Renal pelvis (tissue), 4 donors: ENCODE measurements around the gene CCR3. TPM values are rescaled to one million over a fixed set of nuclear protein-coding genes. Genes with fewer than 3 reads are reported as not detected.

Source experiments
- DNase-seq: peaks from one replicate; pipeline ENCODE4 v3.0.0-alpha.2; 2013
- polyA plus RNA-seq, 3 donors: library from polyadenylated mRNA; unstranded; fragments of 120-200 nt; gene quantifications; one replicate each; pipeline ENCODE4 v1.2.1, GENCODE V29; 2013; ENCODE audit not compliant: insufficient read length in 3 of 3

The CCR3 gene
- polyA plus RNA-seq, 3 donors: 0.07 to 0.13 TPM; not detected in 1

DNA sequence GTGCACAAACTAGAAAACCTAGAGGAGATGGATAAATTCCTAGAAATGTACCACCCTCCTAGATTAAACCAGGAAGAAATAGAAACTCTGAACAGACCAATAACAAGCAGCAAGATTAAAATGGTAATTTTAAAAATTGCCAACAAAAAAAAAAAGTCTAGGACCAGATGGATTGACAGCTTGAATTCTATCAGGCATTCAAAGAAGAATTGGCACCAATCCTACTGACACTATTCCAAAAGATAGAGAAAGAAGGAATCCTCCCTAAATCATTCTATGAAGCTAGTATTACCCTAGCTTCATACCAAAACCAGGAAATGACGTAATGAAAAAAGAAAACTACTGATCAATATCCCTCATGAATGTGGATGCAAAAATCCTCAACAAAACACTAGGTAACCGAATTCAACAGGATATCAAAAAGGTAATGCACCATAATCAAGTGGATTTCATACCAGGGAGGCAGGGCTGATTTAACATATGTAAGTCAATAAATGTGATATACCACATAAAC, 24.0 kb upstream of the CCR3 start:
- DNase-seq: no peak

DNA sequence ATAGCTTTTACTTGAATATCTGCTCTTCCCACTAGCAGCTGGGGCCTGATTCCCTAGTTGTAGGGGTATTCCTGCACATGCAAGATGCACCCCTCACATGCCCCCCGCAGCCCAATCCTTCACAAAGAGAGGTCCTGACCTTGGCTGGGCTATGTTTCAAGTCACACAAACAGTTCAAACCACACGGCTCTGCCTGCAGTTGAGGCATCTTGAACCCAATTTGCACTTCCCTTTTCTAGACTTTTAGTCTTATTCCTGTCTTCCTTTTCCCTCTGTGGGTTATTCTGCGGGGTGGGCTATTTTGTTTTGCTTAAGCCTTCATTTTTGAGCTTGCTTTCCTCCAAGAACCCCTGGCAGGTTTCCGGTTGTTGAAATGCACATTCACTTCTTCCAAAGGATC, 20.9 kb upstream of the CCR3 start:
- DNase-seq: no peak

DNA sequence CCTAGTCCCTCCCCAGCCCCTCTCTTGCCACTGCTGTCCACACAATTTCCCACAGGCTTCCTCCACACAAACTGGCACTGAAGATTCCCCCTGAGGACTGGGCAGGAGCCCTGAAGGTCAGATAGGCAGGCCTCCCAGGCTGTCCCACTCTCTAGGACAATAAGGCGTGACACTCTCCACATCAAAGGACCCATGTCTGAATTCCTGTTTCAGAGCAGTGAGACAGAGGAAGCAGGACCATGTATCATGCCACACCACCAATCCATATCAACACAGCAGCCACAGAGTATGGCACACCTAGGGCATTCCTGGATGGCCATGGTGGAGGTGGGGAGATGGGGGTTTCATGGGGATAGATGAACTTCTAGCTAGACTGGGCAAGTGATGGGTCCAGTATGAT, 20.3 kb upstream of the CCR3 start:
- no peak for DNase-seq

DNA sequence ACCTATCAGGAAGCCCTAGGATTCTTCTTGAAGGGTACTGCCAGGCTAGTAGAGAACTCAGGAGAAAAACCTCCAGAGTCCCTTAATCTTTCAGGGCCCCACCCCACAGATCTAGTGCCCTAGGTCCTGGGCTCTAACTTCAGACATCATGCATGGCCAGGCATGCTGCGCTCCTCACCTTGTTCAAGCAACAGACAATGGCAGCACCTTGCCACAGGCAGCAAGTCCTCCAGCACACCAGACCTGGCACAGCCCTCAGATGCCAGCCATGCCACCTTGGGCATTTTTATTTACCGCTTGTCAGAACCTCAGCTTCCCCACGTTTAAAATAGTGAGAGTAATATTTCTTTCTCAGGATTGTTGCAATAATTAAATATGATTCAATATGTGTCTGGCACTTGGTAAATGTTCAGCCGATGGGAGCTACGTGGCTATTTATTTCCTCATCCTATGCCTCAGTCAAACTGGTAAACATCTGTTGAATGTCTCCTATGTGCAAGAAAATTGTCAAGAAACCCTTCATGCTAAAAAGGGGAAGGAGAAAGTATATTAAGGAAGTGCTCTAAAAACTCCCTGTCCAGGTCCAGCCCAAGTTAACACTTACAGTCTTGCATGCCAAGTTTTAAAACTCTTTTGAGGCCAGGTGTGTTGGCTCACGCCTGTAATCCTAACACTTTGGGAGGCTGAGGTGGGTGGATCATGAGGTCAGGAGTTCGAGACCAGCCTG, 19.7 kb upstream of the CCR3 start:
- no peak for DNase-seq

DNA sequence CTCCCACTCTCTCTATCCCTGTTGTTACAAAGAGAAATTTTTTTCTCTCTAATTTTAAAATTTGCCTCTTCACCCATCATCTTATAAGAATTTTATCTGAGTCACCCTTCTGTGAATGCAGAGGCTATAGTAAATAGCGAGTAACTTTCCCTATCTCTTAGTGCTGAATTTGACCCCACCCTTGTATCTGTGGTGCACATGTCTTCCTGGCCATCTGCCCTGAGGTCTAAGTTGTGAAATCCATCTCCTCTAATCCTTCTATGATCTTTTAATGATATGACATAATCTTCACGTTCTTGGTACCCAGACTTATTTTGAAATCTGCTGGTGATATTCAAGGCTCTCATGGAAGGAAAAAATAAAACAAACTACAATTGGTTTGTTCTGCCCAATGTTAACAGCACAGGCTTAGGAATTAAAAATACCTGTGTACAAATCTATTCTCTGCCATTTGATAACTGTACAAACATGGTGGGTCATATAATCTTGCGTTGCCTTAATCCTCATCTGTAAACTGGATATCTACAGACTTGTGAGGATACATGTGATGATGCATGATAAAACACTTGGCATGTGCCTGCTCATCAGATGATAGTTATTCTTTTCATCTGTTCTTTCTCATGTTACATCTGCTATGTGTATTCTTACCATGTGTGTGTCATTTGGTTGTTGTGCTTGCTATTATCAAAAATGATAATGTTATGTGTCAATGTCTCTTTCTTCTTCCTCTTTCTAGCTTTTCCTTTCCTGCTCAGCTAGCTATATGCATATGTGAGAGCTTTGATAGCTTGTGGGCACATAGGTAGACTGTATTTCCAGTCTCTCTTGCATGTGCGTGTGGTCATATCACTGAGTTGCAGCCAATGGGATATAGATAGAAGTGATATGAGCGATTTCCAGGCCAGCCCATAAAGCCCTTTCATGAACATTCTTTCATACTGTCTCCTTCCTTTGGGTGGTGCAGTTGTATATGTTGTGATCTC, 13.7 kb upstream of the CCR3 start:
- no peak for DNase-seq

DNA sequence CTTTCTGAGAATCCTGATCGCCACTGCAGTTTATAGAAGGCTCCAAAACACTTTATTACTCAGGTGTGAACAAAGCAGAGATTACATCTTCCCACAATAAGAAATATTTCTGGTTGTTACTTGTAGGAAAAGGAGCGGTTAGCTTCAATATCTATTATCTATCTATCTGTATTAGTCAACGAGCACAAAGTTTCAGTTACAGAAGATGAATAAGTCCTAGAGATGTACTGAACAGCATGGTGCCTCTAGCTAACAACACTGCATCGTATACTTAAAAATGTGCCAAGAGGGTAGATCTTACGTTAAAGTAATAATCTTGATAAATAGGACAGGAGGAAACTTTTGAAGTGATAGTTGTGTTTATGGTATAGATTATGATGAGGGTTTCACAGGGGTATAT, 10.9 kb upstream of the CCR3 start:
- DNase-seq: no peak

DNA sequence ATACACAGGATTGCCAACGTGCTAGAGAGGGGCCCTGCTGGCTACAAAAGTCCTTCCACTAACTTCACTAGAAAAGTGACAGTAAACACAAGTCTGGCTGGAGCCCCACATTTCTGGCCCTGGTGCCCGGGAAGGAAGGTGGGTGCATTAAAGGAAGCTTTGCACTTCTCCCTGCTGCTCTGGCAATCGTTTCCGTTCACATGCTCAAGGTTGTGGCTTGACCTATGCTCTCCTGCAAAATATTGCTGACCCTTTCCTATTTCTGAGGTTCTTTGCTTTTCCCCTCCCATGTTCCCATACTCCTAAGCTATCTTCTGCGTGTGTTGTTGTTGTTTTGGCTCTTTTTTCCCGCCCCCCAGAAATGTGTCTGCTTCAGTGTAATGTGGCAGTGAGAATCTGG, 9.1 kb upstream of the CCR3 start:
- DNase-seq: no peak

DNA sequence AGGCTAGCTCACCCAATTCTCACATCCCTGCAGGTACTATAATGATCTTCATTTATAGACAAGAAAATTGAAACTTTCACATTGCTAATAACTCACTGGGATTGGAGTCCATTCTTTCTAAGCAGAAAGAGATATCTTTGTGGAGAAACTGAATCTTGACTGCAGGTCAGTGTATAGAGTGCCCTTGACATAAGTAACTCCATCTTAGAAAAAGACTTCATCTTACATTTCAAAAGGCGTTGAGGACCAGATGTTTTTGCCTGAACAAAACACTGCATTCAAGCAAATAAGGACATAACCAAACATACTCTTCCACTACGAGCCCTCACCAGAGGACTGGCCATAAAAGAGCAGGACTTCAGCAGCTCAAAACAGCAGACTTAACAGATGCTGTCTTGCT, 6.8 kb upstream of the CCR3 start:
- DNase-seq: no peak

DNA sequence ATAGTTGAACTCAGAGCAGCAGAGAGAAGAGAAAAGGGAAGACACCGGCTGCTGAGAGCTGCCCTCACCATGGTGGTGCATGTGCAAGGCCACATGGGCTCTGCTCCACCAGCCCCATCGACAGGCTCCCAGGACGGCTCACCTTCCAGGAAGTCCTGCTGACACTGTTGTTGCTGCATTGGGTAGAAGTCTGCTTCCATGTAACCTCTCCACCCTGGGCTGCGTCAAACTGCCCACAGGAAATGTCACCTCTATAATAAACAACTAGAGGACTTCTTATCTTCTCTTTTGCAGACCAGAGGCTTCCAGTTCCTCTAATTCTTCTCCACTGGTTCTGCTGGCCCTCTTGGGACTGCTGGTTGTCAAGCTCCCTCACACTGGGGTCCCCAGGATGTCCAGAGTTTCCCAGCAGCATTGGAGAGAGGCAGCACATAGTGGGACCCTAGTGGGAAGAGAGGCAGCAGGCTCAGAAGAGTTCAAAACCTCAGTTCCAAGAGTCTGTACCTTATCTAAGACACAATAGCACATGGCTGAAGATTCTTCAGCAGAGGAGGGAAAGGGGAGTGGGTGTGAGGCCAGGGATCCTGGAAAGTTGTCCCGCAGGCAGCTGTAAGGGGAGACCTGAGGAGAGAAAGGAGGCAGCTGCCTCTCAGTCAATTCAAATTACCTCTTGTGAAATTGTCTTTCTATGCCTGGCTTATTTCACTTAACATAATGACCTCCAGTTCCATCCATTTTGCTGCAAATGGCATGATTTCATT, 5.8 kb upstream of the CCR3 start:
- no peak for DNase-seq

DNA sequence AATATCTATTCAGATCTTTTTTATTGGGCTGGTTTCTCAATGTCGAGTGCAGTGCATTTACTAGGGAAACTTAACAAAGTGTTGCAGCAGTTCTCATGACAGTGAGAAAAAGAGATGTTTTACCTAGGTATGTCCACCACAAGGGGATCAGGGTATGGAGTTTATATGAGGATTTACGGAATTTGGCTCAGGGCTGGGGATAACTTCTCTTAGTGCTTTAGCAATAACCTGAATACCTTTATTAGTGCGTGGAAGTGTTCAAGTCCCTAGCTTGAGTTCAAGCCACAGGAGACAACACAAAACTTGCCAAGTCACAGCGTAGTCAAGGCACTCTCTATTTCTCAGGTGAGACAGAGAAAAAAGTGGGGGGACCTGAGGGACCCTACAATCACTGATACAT, 3.9 kb upstream of the CCR3 start:
- no peak for DNase-seq

DNA sequence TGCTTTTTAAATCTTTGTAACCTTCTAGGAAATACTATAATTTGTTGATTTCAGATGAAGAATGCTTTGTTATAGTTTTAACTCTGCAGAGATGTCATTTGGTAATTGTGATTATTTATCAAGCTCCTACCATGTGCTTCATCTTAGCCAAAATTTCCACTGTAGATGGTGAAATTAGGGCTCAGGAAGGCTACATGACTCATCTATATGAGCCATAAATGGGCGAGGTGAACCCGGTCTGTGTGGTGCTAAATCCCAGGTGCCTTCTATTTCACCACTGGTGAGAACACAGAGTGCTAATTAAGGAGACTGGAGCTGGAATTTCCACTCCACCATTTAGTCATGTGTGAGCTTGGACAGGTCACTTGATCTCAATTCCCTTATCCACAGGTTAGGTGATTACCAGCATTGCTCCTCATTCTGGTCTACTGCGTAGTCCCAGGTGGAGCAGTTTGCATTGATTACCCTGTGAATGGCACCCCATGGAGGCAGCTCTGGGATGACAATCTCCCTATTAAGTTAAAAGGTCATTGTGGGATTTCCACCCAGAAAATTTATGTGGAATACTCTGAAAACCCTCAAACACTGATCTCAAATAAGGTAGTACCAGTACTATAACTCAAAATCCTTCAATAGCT, 2.8 kb upstream of the CCR3 start:
- DNase-seq: no peak

DNA sequence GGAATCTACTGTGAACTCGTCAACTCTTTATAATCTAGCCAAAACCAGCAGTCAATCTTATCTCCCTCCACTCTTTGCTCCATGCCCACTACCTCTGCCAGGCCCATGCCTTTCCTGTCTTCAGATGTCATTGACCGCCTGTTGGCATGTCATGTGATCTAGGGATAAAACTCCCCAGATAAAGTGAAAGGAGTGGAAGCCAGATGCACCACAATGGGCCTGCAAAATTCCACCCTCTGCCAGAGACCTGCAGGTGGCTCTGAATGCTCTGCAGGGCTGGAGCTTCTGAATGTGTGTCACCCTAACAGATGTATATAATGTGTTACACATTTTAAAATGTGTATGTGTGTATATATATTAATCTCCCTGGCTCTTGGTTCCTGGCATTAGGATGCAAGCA, 2.3 kb upstream of the CCR3 start:
- DNase-seq: no peak

DNA sequence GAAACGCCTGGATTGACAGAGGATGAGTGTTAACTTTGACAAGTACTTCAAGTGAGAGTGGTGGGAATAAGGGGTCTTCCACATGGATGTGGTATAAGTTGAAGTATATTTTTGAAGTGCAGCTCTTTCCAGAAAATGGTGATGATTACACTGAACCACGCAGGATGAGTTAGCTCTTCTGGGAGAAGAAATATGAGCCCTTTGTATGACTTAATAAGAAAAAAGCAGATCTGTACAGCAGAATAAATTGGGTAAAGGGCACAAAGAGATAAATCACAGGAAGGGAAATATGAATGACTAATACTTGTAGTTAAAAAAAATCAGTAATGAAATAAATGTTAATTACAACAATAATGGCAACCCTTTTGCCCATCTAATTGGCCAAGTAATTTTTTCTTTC, 1.3 kb downstream of the CCR3 start:
- no peak for DNase-seq

DNA sequence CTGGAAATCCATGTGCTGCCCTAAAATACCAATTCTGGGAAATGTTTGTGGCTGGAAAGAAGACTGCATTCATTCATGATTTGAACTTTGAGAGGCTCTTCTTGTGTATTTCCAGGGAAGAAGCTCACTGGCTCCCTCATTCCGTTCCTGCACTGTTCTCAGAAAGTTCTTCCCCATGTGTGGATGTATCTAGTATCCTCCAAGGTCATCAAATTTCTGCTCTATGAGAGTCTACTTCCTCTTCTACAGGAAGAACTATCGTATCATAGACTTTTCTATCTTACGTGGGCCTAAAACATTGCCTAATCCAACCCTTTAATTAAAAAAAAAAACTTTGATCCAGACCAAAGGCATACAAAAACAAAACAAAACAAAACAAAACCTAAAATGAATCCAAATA, 2.9 kb downstream of the CCR3 start:
- no peak for DNase-seq

DNA sequence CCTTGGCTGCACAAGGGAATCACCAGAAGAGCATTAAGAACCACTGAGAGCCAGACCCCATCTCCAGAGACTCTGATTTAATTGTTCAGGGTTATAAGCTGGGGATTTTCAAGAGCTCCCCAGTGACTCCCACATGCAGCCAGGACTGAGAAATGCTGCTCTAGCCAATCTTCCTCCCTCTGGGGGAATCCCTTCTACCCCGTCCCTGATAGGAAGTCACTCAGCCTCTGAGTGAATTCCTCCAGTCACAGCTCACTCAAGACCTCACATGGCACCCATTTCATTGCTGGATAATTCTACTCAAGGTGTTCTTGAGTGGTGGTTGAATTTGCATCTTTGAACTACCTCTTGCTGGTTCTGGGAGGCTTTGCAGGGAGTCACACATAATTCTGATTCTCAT, 10.7 kb downstream of the CCR3 start:
- no peak for DNase-seq

DNA sequence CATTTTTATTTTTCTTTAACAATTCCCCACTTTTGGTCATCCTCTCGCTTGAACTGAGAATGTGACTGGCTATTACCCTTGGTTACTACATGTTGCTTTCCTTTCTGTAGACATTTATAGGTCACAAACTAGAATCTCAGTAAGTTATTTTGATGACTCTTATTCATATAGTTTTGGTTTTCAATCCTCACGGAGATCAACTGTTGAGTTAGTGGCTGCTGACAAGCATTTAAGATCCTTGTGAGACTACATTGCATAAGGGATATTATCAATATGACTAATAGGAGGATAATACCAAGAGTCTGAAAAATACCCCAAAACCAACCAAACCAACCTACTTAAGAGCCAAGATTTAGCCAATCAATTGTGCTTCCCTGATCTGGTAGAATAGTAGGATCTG, 16.3 kb downstream of the CCR3 start:
- no peak for DNase-seq

DNA sequence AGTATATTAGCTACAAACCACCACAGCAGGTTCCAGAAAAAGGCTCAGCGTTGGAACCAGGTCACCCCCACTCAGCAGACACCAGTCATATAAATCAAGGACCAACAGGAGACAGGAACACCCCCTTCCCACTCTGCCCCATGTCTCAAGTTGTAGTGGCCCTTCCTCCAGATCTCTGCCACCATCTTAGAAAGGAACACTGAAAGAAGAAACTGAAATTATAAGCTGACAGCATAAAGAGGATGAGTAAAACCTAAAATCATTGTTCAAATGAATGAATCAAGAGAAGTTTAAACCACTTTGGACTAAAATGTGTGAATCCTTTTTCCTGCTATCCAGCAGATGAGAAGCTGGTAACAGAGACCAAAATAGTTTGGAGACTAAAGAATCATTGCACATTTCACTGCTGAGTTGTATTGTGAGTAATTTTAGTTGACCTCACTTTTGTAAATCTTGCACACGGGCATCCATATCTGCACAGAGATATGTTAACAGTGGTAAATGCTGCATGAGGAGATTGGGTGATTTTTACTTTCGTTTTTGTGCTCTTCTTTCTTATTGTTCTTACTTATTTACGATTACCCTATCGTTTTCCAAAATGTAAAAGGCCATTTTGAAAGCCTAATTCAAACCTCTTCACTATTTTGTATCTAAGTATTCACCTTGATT, 19.8 kb downstream of the CCR3 start:
- DNase-seq: no peak

DNA sequence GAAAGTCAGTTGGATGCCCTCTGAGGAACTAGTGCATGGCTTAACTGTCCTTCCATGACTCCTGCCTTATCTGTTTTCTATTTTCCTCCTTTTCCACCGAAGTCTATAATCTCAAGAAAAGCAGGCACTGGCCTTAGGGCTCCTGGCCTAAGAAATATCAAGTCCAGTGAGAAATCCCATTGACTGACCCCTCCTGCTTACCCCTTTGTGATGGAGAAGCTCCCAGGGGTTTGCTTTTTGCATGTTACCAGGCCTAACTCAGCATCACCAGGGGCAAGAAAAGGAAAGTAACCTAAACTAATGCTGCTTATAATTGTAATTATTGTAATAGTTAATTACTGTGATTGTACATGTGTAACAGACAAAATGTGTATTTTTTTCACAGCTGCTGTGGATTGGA, 21.7 kb downstream of the CCR3 start:
- DNase-seq: no peak

DNA sequence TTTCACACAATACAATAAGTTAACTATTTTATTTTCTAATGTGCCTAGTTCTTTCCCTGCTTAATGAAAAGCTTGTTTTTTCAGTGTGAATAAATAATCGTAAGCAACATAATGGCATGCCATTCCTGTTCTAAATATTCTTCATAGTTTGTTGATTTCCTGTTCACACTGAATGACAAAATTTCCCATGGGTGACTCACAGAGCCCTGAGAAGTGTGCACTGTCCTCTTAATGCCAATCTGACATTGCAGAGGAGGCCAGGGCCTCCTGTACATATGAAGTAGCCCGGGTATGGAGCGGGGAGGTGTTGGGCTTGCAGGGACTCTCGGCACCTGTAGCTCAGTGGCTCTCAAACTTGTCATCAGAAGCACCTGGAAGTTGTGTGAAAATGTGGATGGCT, 24.3 kb downstream of the CCR3 start:
- no peak for DNase-seq

DNA sequence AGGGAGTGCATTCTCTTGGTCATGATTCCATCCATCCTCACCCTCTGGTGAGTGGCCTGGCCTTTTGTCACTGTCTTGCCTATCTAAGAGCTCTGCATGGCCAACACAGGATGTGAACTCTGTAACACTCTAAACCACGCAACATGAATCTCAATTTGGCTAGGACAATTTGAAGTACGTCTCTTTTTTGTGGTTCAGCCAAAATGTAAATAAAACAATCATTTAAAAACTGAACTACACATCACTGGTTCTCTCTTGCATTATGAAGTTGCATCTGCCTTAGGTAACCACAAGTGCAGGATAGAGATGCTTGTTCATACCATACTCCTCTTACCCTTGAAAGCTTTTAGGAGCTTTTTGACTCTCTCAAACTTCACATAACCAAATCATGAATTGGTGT, 27.3 kb downstream of the CCR3 start:
- DNase-seq: no peak

DNA sequence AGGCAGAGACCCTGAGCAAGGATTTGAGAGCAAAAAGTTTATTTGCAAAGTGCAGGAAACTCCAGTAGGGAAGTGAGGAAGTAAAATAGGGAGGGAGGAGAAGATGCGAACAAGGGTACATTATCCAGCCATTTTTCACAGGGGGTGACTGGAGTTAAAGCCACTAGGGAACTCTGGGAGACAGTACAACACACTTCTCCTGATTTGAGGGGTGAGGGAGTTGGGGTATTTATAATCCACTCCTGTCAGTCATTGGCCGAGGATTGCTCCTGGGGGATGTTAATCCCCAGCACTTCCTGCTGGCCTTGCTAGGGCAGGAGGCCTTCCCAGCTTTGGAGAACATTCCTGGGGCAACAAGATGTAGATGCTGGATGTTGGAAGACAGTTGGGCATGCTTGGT, 28.2 kb downstream of the CCR3 start:
- no peak for DNase-seq
